Stimulated activated CD4-positive, alpha-beta T cell treated with anti-CD3 and anti-CD28 coated beads, Interleukin-1b, Interleukin-23, amount 100 ng/mL, for 24 hours (primary cell): ENCODE measurements around the gene YJEFN3.

Experiments used
- DNase-seq, 4 experiments: peaks; one replicate each; pipeline ENCODE4 v3.0.0-alpha.2; 2020; ENCODE audit warnings: low read depth in 4 of 4, low spot score in 1 of 4

Gene YJEFN3

DNA sequence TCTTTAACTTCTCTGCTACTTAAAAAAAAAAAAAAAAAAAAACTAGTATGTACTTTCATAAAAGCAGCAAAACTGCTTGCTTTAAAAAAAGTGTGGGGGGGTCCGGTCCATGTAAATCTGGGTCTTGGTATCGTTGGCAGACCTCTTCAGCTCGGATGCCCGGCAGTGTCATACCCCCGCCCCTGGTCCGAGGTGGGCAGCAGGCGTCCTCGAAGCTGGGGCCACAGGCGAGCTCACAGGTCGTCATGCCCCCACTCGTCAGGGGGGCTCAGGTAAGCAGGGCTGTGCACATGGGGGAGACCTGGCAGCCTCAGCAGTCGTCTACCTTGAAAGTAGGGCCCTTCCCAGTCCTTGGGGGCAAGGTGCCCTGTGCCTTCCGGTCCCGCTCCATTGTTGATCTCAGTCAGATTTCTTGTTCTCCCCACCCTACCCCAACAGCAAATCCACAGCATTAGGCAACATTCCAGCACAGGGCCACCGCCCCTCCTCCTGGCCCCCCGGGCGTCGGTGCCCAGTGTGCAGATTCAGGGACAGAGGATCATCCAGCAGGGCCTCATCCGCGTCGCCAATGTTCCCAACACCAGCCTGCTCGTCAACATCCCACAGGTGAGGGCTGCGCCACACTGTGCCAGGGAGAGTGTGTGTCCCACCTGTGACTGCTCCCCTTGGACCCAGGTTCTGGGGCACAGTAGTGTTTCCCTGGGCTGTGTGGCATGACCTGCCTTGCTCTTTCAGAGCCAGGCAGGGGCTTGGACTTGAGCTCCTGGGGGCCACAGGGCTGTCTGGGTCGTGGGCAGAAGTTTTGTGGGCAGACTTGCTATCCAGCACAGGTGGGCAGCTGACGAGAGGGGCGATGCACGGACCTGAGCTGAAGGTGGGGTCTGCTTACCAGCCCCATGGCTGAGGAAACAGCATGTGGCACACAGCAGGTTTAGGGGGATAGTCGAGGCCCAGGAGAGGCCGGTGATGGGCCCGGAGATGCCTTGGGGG lies 32.8 kb upstream of the YJEFN3 start:
- DNase-seq, result no peak

DNA sequence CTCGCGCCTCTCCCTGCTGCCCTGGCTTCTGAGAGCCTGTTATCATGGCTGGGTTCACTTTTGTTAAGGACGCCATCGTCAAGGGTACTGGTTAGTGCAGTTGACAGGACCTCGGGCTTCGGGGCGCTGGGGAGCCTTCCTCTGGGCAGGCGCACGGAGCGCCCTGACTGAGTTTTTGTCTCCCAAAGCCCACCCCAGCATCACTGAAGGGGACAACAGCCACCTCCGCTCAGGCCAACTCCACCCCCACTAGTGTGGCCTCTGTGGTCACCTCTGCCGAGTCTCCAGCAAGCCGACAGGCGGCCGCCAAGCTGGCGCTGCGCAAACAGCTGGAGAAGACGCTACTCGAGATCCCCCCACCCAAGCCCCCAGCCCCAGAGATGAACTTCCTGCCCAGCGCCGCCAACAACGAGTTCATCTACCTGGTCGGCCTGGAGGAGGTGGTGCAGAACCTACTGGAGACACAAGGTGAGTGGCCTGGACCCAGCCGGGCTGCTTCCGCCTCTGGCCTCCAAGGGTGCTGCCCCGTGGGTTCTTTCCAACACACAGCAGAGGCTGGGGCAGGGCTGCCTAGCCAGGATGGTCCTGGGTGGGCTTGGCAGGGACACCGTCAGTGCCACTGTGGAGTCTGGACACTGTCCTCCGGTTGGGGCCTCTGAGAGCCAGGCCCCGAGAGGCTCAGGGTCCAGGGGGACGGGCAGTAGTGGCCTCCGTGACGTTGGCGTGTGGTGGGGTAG lies 30.3 kb upstream of the YJEFN3 start:
- no peak for DNase-seq

DNA sequence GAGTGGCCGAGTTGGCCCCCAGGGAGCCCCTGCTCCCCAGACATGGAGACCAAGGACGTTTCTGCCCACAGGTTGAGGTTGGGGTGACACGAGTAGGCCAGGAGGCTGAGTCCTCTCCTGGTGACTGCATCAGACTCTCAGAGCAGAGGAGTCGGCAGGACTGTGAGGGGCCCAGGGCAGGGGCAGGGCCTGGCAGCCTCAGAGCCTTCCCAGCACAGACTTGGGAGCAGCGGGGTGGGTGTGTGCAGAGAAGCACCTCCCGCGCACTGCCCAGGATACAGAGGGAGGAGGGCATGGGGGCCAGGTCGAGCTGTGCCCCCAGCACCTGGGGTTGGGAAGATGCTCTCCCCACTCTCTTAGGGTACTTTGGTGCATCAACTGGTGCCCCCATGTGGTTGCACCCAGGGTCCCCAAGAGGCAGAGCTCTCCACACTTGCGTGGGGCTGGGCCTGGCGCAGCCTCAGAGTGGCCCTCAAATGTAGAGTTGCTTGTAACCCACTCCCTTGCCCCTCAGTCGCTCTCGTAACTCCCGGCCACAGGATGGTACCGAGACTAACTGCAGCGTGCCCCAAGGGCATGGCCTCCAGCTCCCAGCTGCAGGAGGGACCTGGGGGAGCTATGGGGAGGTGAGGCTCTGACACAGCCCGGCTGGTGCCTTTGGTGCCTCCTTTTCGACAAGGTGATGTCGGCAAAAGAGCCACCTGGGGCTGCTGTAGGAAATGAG lies 29.3 kb upstream of the YJEFN3 start:
- no peak for DNase-seq

DNA sequence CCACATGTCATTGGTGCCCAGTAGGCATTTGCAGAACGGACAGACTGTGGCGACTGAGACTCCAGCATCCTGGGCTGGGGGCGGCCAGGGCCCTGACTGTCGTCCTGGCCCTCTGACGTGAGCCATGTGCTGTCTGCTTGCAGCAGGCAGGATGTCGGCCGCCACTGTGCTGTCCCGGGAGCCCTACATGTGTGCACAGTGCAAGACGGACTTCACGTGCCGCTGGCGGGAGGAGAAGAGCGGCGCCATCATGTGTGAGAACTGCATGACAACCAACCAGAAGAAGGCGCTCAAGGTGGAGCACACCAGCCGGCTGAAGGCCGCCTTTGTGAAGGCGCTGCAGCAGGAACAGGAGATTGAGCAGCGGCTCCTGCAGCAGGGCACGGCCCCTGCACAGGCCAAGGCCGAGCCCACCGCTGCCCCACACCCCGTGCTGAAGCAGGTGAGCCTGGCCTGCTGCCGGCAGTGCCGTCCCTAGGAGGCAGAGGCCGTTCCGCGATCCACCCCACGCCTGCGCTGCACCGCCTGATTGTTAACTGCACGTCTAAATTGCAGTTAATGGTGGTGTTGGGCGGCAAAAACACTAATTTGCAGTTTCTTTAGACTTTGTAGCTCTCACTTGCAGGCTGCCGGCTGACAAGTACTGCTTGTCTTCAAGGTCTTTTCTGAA lies 27.6 kb upstream of the YJEFN3 start:
- DNase-seq, result no peak

DNA sequence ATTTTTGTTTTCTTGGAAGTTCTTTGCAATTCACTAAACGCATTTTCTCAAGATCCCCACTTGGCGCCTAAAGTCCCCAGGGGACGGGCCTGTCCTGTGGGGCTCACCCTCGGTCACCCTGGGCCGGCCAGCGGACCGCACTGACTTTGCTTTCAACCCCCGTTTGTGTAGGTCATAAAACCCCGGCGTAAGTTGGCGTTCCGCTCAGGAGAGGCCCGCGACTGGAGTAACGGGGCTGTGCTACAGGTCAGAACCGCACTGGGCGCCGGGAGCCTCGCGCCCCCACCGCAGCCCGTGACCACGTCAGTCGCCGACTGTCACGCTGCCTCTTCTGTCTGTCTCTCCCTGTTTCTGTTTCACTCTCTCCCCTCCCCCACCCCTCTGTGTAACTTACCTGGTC lies 26.9 kb upstream of the YJEFN3 start:
- DNase-seq, result no peak

DNA sequence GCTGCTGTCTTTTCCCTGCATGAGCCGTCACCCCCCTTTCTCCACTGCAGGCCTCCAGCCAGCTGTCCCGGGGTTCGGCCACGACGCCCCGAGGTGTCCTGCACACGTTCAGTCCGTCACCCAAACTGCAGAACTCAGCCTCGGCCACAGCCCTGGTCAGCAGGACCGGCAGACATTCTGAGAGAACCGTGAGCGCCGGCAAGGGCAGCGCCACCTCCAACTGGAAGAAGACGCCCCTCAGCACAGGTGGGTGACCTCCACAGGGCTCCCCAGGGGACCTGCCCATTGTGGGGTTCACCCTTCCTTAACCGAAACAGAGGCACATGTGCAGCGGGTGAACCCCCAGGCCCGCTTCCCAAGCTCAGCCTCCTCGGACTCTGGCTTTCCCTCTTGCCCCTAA lies 26.4 kb upstream of the YJEFN3 start:
- no peak for DNase-seq

DNA sequence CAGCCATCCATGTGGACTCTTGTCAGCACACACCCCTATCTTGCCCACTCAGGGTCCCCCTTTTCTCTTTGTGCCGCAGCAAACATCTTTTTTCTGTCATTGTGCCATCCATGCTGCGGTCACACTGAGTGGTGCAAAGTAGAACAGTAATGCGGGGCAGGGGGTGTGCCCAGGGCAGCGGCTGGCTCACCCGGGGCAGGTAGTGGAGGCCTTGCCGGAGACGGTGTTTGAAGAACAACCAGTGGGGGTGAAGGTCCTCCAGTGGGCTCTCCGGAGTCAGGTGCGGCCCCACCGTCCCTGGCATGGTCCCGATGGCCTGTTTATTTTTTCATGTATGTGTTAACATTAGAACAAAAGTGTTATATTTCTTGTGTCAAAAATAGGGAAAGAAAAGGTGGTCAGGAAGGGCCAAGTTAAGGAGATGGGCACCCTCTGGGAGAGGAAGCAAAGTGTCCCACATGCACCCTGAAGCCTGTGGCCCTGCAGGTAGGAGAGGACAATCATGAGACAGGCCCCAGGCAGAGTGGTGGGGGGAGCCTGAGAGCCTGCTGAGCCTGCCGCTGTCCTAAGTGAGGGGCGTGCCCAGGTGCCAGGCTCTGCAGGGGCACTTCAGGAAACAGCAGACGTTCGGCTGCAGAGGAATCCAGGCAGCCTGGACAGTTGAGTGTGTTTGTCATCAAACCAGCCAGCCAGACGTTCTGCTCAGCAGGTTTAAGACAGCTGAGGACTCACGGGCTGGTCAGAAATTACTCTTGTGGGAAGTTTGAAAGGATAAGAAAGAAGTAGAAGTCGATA lies 25.7 kb upstream of the YJEFN3 start:
- no peak for DNase-seq

DNA sequence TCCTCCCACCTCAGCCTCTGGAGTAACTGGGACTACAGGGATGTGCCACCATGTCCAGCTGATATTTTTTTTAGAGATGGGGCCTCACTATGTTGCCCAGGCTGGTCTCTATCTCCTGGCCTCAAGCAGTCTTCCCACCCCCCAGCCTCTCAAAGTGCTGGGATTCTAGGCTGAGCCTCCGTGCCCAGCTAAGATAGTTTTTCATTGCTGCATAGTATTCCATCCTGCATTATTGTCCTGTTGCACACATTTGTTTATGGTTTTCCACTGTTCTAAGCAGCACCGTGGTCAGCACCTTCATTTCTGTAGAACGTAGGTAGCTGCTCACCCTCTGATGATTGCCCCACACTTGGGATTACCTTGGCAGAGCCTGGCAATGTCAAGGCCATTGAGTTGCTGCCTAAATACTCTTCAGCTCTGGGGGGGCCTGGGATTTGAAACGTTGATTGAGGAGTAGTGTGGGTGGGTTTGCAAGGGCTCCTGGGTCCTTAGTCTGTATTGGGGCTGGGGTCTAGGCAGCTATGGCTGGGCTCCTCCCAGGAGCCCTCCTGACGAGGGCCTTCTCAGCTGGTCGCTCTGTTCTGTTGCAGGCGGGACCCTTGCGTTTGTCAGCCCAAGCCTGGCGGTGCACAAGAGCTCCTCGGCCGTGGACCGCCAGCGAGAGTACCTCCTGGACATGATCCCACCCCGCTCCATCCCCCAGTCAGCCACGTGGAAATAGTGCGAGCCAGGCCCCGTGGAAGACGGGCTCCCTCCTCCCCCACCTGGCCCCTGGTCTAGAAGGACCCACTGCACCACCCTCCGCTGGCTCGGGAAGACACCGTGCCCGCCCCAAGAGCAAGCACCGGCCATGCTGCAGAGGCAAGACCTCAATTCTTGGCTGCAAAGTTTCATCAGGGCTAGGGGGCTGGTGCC lies 23.7 kb upstream of the YJEFN3 start:
- DNase-seq, result no peak

DNA sequence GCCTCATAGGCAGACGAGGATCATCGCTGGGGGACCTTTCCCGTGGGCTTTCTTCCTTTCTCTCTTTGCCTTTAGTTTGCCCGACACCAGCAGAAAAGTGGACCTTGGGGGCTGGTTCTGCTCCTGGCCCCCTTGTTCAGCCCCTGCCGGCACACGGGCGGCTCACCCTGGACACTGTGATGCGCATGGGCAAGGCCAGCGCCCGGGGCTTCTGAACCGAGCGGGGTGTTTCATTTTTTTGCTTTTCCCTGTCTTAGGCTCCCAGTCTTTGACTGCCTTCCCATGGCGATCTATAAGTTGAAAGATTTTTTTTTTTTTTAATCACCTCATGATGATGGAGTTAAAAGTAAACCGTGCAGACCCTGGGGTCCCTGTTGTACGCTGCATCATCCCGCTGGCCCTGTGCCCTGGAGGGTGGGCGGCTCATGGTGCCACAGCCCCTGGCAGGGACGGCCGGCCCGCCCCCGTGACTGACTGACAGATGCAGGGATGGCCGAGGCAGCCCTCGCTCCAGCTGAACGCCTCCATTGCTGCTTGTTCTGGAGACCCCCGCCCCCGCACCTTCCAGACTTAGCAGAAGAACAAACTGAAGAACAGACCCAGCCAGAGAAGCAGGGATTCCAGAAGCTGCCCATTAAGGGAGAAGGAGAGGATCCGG lies 22.9 kb upstream of the YJEFN3 start:
- no peak for DNase-seq

DNA sequence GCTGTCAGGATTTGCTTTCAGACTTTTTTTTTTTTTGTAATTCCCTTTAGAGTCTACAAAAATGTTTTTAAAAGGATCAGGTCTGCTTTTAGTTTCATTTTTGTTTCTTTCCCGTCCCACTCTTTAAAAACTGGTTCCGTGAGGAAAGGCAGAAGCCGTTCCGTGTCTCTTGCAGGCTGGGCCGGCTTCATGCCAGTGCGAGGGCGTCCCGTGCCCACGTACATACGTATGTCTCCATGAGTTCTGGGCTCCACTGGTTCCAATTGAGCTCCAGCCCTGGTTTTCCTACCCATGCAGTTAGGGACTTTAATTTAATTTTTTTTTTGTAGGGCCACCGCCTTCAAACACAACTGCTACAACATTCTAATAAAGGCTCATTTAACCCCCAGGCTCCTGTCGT lies 22.1 kb upstream of the YJEFN3 start:
- no peak for DNase-seq

DNA sequence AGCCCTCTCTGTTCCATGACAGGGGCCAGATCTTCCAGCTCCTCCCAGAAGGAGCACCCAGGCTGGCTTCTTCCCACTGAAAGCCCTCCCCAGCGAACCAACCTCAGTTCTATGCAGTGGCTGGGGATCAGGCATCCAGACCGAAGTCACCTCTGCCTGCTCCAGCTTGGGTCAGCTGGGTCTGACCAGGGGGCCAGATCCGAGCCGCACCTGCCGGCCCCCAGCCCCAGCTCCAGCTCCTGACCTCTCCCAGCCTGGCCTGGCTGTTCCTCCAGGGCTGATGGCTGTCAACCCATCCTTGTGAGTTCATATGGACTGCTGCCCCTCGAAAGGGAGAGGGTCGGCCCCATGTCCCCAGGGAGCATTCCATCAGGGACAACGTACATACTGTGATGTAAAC lies 21.4 kb upstream of the YJEFN3 start:
- no peak for DNase-seq

DNA sequence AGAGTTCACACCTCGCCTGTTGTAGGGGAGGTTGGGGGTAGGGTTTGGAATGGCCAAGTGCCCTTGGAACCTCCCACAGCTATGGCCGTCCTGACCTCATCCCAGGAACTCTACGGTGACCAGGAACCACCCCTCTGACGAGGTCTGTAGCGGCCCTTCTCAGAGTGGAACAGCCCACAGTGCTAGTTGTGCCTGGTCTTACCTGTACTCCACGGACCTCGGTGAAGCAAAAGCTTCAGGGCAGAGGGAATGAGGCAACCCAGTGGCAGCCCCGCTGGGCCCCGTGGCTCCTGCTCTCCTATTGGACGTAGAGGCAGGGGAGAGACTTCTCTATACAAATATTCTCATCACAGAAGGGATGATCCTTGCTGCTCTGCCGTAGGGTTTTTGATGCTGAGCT lies 20.5 kb upstream of the YJEFN3 start:
- no peak for DNase-seq

DNA sequence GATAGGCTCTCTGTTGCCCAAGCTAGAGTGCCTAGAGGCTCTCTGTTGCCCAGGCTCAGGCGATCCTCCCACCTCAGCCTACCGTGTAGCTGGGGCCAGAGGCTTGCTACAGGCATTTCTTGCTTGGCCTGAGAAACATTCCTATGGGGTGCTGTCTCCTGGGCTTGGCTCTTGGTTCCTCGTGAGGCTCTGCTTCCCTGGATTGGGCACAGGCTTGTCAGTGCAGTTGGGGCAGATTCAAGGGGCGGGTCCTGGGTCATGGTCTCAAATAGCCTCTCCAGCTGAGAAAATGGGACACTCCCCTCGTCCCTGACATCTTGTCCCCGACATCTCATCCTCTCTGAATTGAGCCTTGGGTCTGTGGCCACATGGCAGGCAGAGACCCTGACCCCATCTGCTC lies 18.3 kb upstream of the YJEFN3 start:
- no peak for DNase-seq

DNA sequence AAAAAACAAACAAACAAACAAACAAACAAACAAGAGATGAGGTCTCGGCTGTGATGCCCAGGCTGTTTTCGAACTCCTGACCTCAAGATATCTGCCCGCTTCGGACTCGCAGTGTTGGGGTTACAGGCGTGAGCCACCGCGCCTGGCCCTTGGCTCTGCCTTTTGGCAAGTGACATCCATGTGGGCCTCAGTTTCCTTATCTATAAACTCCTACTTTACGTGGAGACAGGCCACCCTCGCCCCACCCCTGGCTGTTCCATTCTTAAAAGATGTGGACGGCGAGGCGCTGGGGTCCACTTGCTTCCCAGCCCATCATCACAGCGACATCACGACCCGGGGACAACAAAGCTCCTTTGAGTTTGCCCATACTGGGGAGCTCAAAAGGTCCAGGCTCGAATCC lies 15.0 kb upstream of the YJEFN3 start:
- DNase-seq, result no peak

DNA sequence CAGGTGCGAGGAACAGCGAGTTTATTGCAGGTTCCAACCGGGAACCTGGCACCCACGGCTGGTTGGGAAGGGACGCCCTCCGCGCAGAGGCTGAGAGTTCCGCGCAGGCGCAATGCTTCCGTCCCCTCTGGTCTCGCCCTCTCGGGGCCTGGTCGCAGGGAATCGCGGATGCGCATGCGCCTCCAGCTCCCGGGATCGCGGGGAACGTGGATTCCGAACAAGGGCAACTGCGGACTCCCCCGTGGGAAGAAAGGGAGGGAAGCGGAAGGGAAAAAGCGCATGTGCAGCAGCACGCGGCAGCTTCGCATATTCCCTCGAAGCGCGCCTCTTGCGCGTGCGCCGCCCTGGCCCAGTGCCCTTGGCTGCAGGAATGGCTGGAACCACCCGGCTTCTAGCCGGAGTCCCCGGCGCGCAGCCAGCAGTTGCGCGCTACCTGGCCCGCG lies 14.5 kb upstream of the YJEFN3 start:
- no peak for DNase-seq

DNA sequence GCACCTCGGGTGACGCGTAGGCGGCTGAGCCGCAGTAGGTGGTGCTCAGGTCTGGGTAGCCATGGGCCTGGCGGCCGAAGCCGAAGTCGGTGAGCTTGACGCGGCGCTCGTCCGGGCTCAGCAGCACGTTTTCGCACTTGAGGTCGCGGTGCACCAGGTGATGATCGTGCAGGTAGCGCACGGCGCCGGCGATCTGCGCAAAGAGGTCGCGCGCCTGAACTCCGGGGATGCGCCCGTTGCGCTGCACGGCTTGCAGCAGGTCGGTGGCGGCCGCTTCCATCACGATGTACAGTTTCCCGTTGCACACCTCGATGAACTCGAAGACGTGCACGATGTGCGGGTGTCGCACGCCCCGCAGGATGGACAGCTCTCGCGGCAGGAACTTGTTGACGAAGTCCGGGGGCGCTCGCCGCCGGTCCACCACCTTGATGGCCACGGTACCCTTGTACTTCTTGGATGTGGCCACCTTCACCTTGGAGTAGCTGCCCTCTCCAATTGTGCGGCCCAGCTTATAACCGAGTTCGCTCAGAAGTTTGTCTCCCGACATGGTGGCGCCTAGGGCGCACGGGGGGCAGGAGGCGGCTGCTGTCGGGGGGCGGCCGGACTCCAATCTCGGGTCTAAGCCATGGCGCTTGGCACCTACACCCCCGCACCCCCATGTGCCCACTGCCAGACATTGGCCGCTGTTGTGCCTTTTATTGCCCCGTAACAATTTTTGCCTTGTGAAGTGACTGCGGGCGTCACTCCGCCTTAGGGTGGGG lies 13.7 kb upstream of the YJEFN3 start, which contains the start of gene TSSK6:
TSS of gene TSSK6 (minus strand) at position 668 of the 761 bp plus-strand sequence. CDS start at position 547, 121 bp downstream.
- no peak for DNase-seq

DNA sequence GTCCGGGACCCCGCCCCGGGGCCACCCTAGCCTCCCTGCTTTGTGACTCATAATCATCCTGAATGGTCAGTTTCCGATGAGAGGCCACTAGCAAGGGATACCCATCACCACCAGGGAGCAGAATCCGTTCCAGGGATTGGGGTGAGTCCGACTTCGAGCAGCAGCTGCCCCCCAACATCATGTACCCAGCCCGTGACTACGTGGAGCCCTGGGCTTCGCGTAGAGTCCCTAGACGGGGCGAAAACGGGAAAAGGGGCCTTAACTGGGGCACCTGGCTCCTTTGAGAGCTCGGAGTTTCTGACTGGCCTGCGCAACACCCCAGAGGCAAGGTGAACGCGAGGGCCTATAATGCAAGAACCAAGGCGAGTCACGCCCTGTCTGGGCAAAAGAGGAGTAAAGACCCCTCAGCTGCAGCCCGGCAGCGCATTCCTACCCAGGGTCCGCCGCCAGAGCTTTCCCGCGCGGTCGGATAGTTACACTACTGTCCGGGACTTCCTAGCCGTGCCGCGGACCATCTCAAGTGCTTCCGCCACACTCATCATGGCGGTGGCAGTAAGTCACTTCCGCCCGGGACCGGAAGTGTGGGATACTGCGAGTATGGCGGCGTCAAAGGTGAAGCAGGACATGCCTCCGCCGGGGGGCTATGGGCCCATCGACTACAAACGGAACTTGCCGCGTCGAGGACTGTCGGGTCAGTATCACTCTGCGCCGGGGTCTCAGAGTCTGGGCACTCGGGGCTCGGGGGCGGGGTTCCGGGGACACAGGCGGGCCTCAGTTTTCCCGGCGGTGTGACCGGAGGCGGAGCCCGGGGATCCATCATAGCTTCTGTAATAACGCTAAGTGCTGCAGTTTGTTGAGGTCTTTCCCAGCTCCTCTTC lies 12.8 kb upstream of the YJEFN3 start, which contains the start of gene NDUFA13:
TSS of gene NDUFA13 (plus strand) at position 584 of the 878 bp plus-strand sequence. CDS start at position 598, 14 bp downstream.
- peak; percentile 81 to 95 (median 86) for DNase-seq
